ENCODE measurements around the gene IVL. TPM values are rescaled to one million over a fixed set of nuclear protein-coding genes. Genes with fewer than 3 reads are reported as not detected.

IVL gene
- total RNA-seq (not detected), polyA plus RNA-seq (under 1 TPM in 1 of 2 donors, not detected in 1; 0.02 TPM)

GRCh38 chr1:152907686-152908601 is at the start of gene IVL:
IVL (plus strand) TSS chr1:152908546; CDS start chr1:152909798, 1,252 bp downstream.
- DNase-seq, result no peak
- no peaks in the 10 kb centered on the region for H3K9me3 ChIP-seq
- no peaks in the 10 kb centered on the region for H3K36me3 ChIP-seq
- H3K27ac ChIP-seq, result no peak within 1 kb of the TSS
- intact Hi-C loops (cut with DNase I), result no loop called here
- no peaks in the 10 kb centered on the region for H3K4me1 ChIP-seq
- whole genome bisulfite sequencing, 2 donors, result 71 to 77% methylated on average over 4 of the region's 4 CpGs
- TF ChIP-seq, protein P1, sequence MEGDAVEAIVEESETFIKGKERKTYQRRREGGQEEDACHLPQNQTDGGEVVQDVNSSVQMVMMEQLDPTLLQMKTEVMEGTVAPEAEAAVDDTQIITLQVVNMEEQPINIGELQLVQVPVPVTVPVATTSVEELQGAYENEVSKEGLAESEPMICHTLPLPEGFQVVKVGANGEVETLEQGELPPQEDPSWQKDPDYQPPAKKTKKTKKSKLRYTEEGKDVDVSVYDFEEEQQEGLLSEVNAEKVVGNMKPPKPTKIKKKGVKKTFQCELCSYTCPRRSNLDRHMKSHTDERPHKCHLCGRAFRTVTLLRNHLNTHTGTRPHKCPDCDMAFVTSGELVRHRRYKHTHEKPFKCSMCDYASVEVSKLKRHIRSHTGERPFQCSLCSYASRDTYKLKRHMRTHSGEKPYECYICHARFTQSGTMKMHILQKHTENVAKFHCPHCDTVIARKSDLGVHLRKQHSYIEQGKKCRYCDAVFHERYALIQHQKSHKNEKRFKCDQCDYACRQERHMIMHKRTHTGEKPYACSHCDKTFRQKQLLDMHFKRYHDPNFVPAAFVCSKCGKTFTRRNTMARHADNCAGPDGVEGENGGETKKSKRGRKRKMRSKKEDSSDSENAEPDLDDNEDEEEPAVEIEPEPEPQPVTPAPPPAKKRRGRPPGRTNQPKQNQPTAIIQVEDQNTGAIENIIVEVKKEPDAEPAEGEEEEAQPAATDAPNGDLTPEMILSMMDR (IDR thresholded peaks at IDR 0.05), result no peak
- no peak within 1 kb of the TSS for H3K4me3 ChIP-seq
- no peak for ATAC-seq
- FAIRE-seq, result no peak
- H3K27me3 ChIP-seq, result peaks cover 0 to 7% (median 0%) of the 10 kb centered on the region in 4 donors

DNA sequence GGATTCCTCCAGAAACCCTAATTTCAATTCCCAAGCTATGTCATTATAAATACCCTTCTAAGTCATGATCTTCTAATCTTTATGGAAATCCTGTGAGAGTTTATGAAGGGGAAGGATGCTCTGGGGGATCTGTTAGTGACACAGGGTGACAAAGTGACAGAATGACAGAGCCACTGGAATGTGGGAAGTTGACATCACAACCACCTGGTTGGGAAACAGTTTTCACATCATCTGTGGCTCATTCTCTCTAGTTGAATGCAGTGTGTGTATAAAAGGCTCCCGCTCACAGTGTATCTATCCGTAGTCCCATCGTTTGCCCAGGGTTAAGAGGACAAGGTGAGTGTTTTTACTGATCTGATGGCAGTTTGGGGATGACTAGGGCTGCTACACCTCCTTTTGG is 48.6 kb upstream of the IVL start, which contains the start of gene LCE7A:
Gene LCE7A, plus strand, starts transcription at position 301 of the 400 bp plus-strand sequence. CDS start 702 bp downstream, outside the sequence.
- TF ChIP-seq, protein P1 (IDR thresholded peaks at IDR 0.05), result no peak
- no peaks in the 10 kb centered on the region for H3K9me3 ChIP-seq
- no peak within 1 kb of the TSS for H3K4me3 ChIP-seq
- no peaks in the 10 kb centered on the region for H3K36me3 ChIP-seq
- no peak for DNase-seq
- ATAC-seq, result no peak
- 52 to 66% methylated on average over 3 of the region's 3 CpGs for WGBS, 2 donors
- H3K4me1 ChIP-seq, result no peaks in the 10 kb centered on the region
- no peaks in the 10 kb centered on the region for H3K27me3 ChIP-seq
- no peak for FAIRE-seq
- H3K27ac ChIP-seq, result no peak within 1 kb of the TSS
- intact Hi-C loops (cut with DNase I), result no loop called here

DNA sequence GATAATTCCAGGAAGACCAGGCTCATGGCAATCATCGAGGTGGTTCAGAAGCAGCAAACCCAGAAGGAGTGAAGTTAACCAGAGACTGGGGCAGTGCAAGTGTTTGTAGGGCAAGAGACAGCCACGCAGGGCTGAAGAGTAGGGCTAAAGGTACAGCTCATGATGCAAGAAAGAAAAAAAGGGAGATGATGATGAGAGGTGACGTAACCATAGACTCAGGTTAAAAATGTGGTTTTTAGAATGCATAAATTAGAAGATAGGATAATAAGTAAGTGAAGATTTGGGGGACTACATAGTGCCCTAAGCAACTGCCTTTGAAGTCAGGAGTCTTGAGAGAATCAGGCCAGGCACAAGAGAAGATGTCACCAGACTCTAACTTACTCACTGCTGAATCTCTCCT is 48.2 kb upstream of the IVL start:
- no peaks in the 10 kb centered on the region for H3K9me3 ChIP-seq
- TF ChIP-seq, protein P1 (IDR thresholded peaks at IDR 0.05), result no peak
- H3K4me3 ChIP-seq, result no peak overlapping the region
- FAIRE-seq, result no peak
- H3K27ac ChIP-seq, result no peak overlapping the region
- 58 to 60% methylated on average over 3 of the region's 3 CpGs for WGBS, 2 donors
- no peaks in the 10 kb centered on the region for H3K27me3 ChIP-seq
- DNase-seq, result no peak
- ATAC-seq, result no peak
- no peaks in the 10 kb centered on the region for H3K36me3 ChIP-seq
- no peaks in the 10 kb centered on the region for H3K4me1 ChIP-seq
- intact Hi-C loops (cut with DNase I), result no loop called here

GRCh38 chr1:152861374-152861773 is 47.0 kb upstream of the IVL start:
- 56 to 61% methylated on average over 4 of the region's 4 CpGs for WGBS, 2 donors
- TF ChIP-seq, protein P1 (IDR thresholded peaks at IDR 0.05), result no peak
- Histone ChIP-seq H3K27ac (no peak overlapping the region), H3K9me3 (no peaks in the 10 kb centered on the region), H3K4me3 (no peak overlapping the region), H3K27me3 (no peaks in the 10 kb centered on the region), H3K36me3 (no peaks in the 10 kb centered on the region), H3K4me1 (no peaks in the 10 kb centered on the region)
- FAIRE-seq (no peak), DNase-seq (no peak), ATAC-seq (no peak)
- intact Hi-C loops (cut with DNase I), result no loop called here

GRCh38 chr1:152864443-152864842 is 43.9 kb upstream of the IVL start:
- Histone ChIP-seq H3K9me3 (no peaks in the 10 kb centered on the region), H3K27me3 (no peaks in the 10 kb centered on the region), H3K27ac (no peak overlapping the region), H3K4me3 (no peak overlapping the region), H3K4me1 (no peaks in the 10 kb centered on the region), H3K36me3 (no peaks in the 10 kb centered on the region)
- intact Hi-C loops (cut with DNase I), result no loop called here
- FAIRE-seq, result no peak
- DNase-seq, result no peak
- TF ChIP-seq, protein P1 (IDR thresholded peaks at IDR 0.05), result no peak
- ATAC-seq, result no peak

Measured in pancreas (tissue), 10 donors.